Panc1 (cell line): ENCODE measurements around the gene OPN5. TPM values are rescaled to one million over a fixed set of nuclear protein-coding genes. Genes with fewer than 3 reads are reported as not detected.

Experiments used
- ATAC-seq: fragments of 200-7000 bp; cut with Tn5 transposase; 2 replicates; pipeline ENCODE4 v1.9.1; 2020; ENCODE audit warnings: mild to moderate bottlenecking, moderate library complexity
- BruUV-seq: library from RNA; stranded (reverse); fragments of 400-500 nt; replicated peaks from 2 replicates; lab custom pipeline; 2021; lab: Mats Ljungman, UMichigan
- CTCF ChIA-PET: fragments of 300-600 bp; sonication (Branson Sonifier 250); formaldehyde crosslinking; loops from one replicate; lab custom pipeline; 2022; ENCODE audit warnings: antibody characterized with exemption; lab: Charles Lee
- POLR2A ChIA-PET: fragments of 300-600 bp; sonication (Branson Sonifier 250); formaldehyde crosslinking; loops from one replicate; lab custom pipeline; 2022; ENCODE audit warnings: antibody characterized with exemption; lab: Charles Lee
- DNase-seq: peaks from one replicate; pipeline ENCODE4 v3.0.0-alpha.2; 2010; ENCODE audit warnings: low read depth, low spot score
- H3K27ac ChIP-seq: 2 replicates; pipeline ENCODE4 v1.5.1; 2011; ENCODE audit warnings: mild to moderate bottlenecking, low read length, inconsistent platforms
- H3K27me3 ChIP-seq: fragments of 200-500 bp; sonication (Bioruptor generic); 2 replicates; pipeline ENCODE4 v1.6.0; 2014; ENCODE audit warnings: low read length, inconsistent platforms; ENCODE audit not compliant: control insufficient read depth, insufficient read depth
- H3K36me3 ChIP-seq: fragments of 200-500 bp; sonication (Bioruptor generic); 2 replicates; pipeline ENCODE4 v1.5.1; 2014; ENCODE audit warnings: inconsistent platforms, mild to moderate bottlenecking, low read length, moderate library complexity; ENCODE audit not compliant: control insufficient read depth, insufficient read depth
- H3K4me1 ChIP-seq: 2 replicates; pipeline ENCODE4 v1.5.1; 2011; ENCODE audit warnings: inconsistent platforms, mild to moderate bottlenecking, low read length, moderate library complexity; ENCODE audit not compliant: control insufficient read depth, insufficient read depth
- H3K4me3 ChIP-seq, 2 experiments: 2 replicates each; pipeline ENCODE4 v1.5.1; 2011 to 2012; ENCODE audit warnings: low read depth in 2 of 2, low read length in 2 of 2, mild to moderate bottlenecking in 2 of 2, inconsistent platforms in 1 of 2, moderate library complexity in 1 of 2
- H3K9me3 ChIP-seq: fragments of 200-500 bp; sonication (Bioruptor generic); 2 replicates; pipeline ENCODE4 v1.5.1; 2014; ENCODE audit warnings: low read depth, mild to moderate bottlenecking, inconsistent platforms, low read length, moderate library complexity; ENCODE audit not compliant: control insufficient read depth, insufficient read depth
- CTCF ChIP-seq: fragments of 450-650 bp; IDR thresholded peaks from 2 replicates; pipeline ENCODE4 v1.5.1; 2017; ENCODE audit warnings: mild to moderate bottlenecking
- POLR2AphosphoS5 ChIP-seq: IDR thresholded peaks from 2 replicates; pipeline ENCODE4 v1.6.1; 2012; ENCODE audit warnings: mild to moderate bottlenecking, low read depth, low read length, moderate library complexity
- SIN3A ChIP-seq: IDR thresholded peaks from 2 replicates; pipeline ENCODE4 v1.6.1; 2012; ENCODE audit warnings: low read depth, mild to moderate bottlenecking, low read length, moderate library complexity, borderline replicate concordance; ENCODE audit not compliant: insufficient read depth
- TCF7L2 ChIP-seq: IDR thresholded peaks from 2 replicates; pipeline ENCODE4 v1.6.1; 2011; ENCODE audit warnings: mild to moderate bottlenecking, low read depth, low read length, inconsistent platforms
- in situ Hi-C: cut with HindIII; loops from 2 replicates; pipeline ENCODE4 v1.10.0; 2016; ENCODE audit warnings: low sequenced_read_pairs, low pct_unique_long_range_greater_than_20kb
- intact Hi-C: fragments of 100-400 bp; cut with micrococcal nuclease; formaldehyde crosslinking; loops from one replicate; pipeline ENCODE4 v1.10.0; 2022; ENCODE audit not compliant: unreplicated experiment
- total RNA-seq: library from RNA; stranded (reverse); gene quantifications from one replicate; pipeline ENCODE4 v1.2.1, GENCODE V29; 2021; ENCODE audit not compliant: unreplicated experiment
- TF ChIP-seq, protein P1 (sequence below), 2 experiments: IDR thresholded peaks; 2 replicates each; pipeline ENCODE4 v1.6.1; 2011 to 2012; ENCODE audit warnings: low read depth in 2 of 2, control low read depth in 1 of 2, low read length in 1 of 2, mild to moderate bottlenecking in 1 of 2, moderate library complexity in 1 of 2; ENCODE audit not compliant: insufficient read depth in 1 of 2

OPN5 gene
- total RNA-seq, 1 experiment from 2014 or later = not detected

- BruUV-seq = no TSS peak
- in situ Hi-C loops (no loop called here), intact Hi-C loops (no loop called here)
- ChIA-PET POLR2A (no interaction called here), CTCF (no interaction called here)
- ATAC-seq (no peak), DNase-seq (no peak)
- Histone ChIP-seq H3K4me1 (no peaks in the 10 kb centered on the region), H3K4me3 (no peak overlapping the region), H3K9me3 (no peaks in the 10 kb centered on the region), H3K27ac (no peak overlapping the region), H3K36me3 (no peaks in the 10 kb centered on the region), H3K27me3 (no peaks in the 10 kb centered on the region)
- no peak for TF ChIP-seq TCF7L2
- TF ChIP-seq, protein P1, sequence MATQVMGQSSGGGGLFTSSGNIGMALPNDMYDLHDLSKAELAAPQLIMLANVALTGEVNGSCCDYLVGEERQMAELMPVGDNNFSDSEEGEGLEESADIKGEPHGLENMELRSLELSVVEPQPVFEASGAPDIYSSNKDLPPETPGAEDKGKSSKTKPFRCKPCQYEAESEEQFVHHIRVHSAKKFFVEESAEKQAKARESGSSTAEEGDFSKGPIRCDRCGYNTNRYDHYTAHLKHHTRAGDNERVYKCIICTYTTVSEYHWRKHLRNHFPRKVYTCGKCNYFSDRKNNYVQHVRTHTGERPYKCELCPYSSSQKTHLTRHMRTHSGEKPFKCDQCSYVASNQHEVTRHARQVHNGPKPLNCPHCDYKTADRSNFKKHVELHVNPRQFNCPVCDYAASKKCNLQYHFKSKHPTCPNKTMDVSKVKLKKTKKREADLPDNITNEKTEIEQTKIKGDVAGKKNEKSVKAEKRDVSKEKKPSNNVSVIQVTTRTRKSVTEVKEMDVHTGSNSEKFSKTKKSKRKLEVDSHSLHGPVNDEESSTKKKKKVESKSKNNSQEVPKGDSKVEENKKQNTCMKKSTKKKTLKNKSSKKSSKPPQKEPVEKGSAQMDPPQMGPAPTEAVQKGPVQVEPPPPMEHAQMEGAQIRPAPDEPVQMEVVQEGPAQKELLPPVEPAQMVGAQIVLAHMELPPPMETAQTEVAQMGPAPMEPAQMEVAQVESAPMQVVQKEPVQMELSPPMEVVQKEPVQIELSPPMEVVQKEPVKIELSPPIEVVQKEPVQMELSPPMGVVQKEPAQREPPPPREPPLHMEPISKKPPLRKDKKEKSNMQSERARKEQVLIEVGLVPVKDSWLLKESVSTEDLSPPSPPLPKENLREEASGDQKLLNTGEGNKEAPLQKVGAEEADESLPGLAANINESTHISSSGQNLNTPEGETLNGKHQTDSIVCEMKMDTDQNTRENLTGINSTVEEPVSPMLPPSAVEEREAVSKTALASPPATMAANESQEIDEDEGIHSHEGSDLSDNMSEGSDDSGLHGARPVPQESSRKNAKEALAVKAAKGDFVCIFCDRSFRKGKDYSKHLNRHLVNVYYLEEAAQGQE (IDR thresholded peaks at IDR 0.05; ENCODE audit: insufficient read depth in 1 of 2, low read depth in 2 of 2, low read length in 1 of 2) = no peak
- TF ChIP-seq CTCF = no peak
- TF ChIP-seq POLR2AphosphoS5 = no peak
- TF ChIP-seq SIN3A = no peak
Measured at GRCh38 chr6:47852727-47853126, 70.9 kb downstream of the OPN5 start.

- Histone ChIP-seq H3K9me3 (no peaks in the 10 kb centered on the region), H3K27ac (no peak overlapping the region), H3K4me3 (no peak overlapping the region), H3K4me1 (no peaks in the 10 kb centered on the region), H3K27me3 (no peaks in the 10 kb centered on the region), H3K36me3 (no peaks in the 10 kb centered on the region)
- in situ Hi-C loops (no loop called here), intact Hi-C loops (no loop called here)
- CTCF ChIA-PET = no interaction called here
- no TSS peak for BruUV-seq
- TF ChIP-seq CTCF = no peak
- TF ChIP-seq, protein P1 (IDR thresholded peaks at IDR 0.05; ENCODE audit: insufficient read depth in 1 of 2, low read depth in 2 of 2, low read length in 1 of 2) = no peak
- DNase-seq (no peak), ATAC-seq (no peak)
- POLR2A ChIA-PET = no interaction called here
Measured at GRCh38 chr6:47853766-47854165, 71.9 kb downstream of the OPN5 start.
